DND-41 (cell line): ENCODE results near the gene PSENEN.

Experiments
- ATAC-seq: fragments of 200-7000 bp; cut with Tn5 transposase; 3 replicates; pipeline ENCODE4 v1.9.1; 2021; ENCODE audit warnings: low read depth; ENCODE audit not compliant: insufficient read depth
- DNase-seq: peaks from one replicate; pipeline ENCODE4 v3.0.0-alpha.2; 2020
- H2AFZ ChIP-seq: 2 replicates; pipeline ENCODE4 v1.6.0; 2012; ENCODE audit warnings: low read depth, low read length
- H3K27ac ChIP-seq: 2 replicates; pipeline ENCODE4 v1.5.1; 2012; ENCODE audit warnings: low read length, inconsistent platforms
- H3K27me3 ChIP-seq: fragments of 200-600 bp; sonication (generic); 2 replicates; pipeline ENCODE4 v1.6.0; 2012; ENCODE audit warnings: low read length, mild to moderate bottlenecking, inconsistent platforms; ENCODE audit not compliant: insufficient read depth, poor library complexity
- H3K36me3 ChIP-seq: 2 replicates; pipeline ENCODE4 v1.5.1; 2012; ENCODE audit warnings: low read length, inconsistent platforms; ENCODE audit not compliant: insufficient read depth
- H3K4me1 ChIP-seq: 2 replicates; pipeline ENCODE4 v1.5.1; 2012; ENCODE audit warnings: mild to moderate bottlenecking, low read length; ENCODE audit not compliant: insufficient read depth
- H3K4me2 ChIP-seq: 2 replicates; pipeline ENCODE4 v1.6.0; 2012; ENCODE audit warnings: mild to moderate bottlenecking, moderate library complexity, low read length, inconsistent platforms; ENCODE audit not compliant: insufficient read depth
- H3K4me3 ChIP-seq, 2 experiments: fragments of 200-600 bp in 1 of 2; shearing (Covaris generic) in 1 of 2; 2 replicates each; pipeline ENCODE4 v1.5.1; 2012 to 2016; ENCODE audit warnings: inconsistent platforms in 2 of 2, low read length in 2 of 2, mild to moderate bottlenecking in 2 of 2, low read depth in 1 of 2, moderate library complexity in 1 of 2
- H3K79me2 ChIP-seq: 2 replicates; pipeline ENCODE4 v1.6.0; 2012; ENCODE audit warnings: low read length, inconsistent platforms; ENCODE audit not compliant: insufficient read depth
- H3K9ac ChIP-seq: 2 replicates; pipeline ENCODE4 v1.6.0; 2012; ENCODE audit warnings: low read depth, mild to moderate bottlenecking, inconsistent platforms, low read length, moderate library complexity
- H3K9me3 ChIP-seq: 2 replicates; pipeline ENCODE4 v1.5.1; 2012; ENCODE audit warnings: low read length, moderate library complexity, mild to moderate bottlenecking, inconsistent platforms; ENCODE audit not compliant: insufficient read depth, severe bottlenecking
- H4K20me1 ChIP-seq: 2 replicates; pipeline ENCODE4 v1.6.0; 2012; ENCODE audit warnings: low read length; ENCODE audit not compliant: insufficient read depth
- EZH2 ChIP-seq: IDR thresholded peaks from 3 replicates; pipeline ENCODE4 v1.6.1; 2012; ENCODE audit warnings: borderline replicate concordance, low read depth, mild to moderate bottlenecking, moderate library complexity, low read length, inconsistent platforms; ENCODE audit not compliant: severe bottlenecking
- TF ChIP-seq, protein P1 (sequence below): IDR thresholded peaks from 2 replicates; pipeline ENCODE4 v1.5.1; 2012; ENCODE audit warnings: borderline replicate concordance, low read length, moderate library complexity, mild to moderate bottlenecking; ENCODE audit not compliant: poor library complexity, severe bottlenecking; ENCODE audit errors: extremely low read depth

PSENEN gene

GRCh38 chr19:35753634-35754369 is 8.4 kb downstream of the PSENEN start:
- H2AFZ ChIP-seq, result no peak overlapping the region
- no peak overlapping the region for H3K4me3 ChIP-seq
- DNase-seq, result no peak
- peaks cover 29% of the 10 kb centered on the region for H3K4me1 ChIP-seq
- H3K4me2 ChIP-seq, result no peak overlapping the region
- H3K9me3 ChIP-seq, result no peaks in the 10 kb centered on the region
- peaks cover 19% of the 10 kb centered on the region for H3K79me2 ChIP-seq
- H3K9ac ChIP-seq, result no peak overlapping the region
- TF ChIP-seq, protein P1, sequence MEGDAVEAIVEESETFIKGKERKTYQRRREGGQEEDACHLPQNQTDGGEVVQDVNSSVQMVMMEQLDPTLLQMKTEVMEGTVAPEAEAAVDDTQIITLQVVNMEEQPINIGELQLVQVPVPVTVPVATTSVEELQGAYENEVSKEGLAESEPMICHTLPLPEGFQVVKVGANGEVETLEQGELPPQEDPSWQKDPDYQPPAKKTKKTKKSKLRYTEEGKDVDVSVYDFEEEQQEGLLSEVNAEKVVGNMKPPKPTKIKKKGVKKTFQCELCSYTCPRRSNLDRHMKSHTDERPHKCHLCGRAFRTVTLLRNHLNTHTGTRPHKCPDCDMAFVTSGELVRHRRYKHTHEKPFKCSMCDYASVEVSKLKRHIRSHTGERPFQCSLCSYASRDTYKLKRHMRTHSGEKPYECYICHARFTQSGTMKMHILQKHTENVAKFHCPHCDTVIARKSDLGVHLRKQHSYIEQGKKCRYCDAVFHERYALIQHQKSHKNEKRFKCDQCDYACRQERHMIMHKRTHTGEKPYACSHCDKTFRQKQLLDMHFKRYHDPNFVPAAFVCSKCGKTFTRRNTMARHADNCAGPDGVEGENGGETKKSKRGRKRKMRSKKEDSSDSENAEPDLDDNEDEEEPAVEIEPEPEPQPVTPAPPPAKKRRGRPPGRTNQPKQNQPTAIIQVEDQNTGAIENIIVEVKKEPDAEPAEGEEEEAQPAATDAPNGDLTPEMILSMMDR, result no peak
- TF ChIP-seq EZH2, result no peak
- ATAC-seq, result no peak
- H3K27me3 ChIP-seq, result no peaks in the 10 kb centered on the region
- no peak overlapping the region for H3K27ac ChIP-seq
- H4K20me1 ChIP-seq, result peaks cover 7% of the 10 kb centered on the region
- H3K36me3 ChIP-seq, result peaks cover 24% of the 10 kb centered on the region

DNA sequence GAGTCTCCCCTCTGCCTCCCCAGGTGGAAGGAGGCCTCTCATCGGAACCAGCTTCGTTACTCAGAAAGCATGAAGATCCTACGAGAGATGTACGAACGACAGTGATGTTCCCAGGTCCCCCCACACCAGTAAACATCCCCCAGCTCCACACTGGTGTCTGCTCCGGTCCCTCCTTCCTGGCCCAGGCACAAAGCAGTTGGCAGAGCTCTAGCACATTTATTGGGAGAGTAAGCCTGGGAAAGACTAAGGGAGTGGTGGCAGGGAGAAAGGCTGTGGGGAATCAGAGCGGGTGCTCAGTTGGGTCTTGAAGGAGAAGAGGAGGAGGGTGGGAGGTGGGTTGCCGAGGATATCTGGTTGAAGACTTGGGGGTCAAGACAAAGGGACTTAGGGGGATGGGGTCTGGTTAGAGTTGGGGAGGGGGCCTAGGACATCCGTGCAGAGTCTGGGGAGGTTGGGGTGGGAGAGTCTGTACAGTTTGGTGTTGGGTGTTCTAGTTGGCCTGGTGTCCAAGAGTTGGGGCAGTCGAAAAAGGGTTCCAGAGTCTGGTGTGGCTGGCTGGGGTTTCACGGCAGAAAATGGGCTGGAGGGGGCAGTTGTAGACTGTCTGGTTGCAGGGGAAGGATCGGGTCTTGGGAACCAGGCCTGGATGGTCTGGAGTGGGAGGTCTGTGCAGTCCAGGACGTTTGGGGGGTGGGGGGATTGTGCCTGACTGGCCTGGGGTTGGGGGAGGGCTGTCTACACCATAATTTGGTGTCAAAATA is 9.1 kb downstream of the PSENEN start:
- no peak for TF ChIP-seq EZH2
- TF ChIP-seq, protein P1, result no peak
- Histone ChIP-seq H4K20me1 (peaks cover 15% of the 10 kb centered on the region), H3K9ac (no peak overlapping the region), H3K79me2 (peaks cover 21% of the 10 kb centered on the region), H2AFZ (no peak overlapping the region), H3K36me3 (peaks cover 30% of the 10 kb centered on the region), H3K4me1 (peaks cover 29% of the 10 kb centered on the region), H3K4me2 (no peak overlapping the region), H3K27me3 (no peaks in the 10 kb centered on the region), H3K27ac (no peak overlapping the region), H3K4me3 (no peak overlapping the region), H3K9me3 (no peaks in the 10 kb centered on the region)
- ATAC-seq, result no peak
- no peak for DNase-seq

GRCh38 chr19:35755131-35755549 is 9.7 kb downstream of the PSENEN start:
- no peak overlapping the region for H3K9ac ChIP-seq
- H4K20me1 ChIP-seq, result peaks cover 19% of the 10 kb centered on the region
- peaks cover 22% of the 10 kb centered on the region for H3K79me2 ChIP-seq
- H3K27me3 ChIP-seq, result no peaks in the 10 kb centered on the region
- no peak overlapping the region for H2AFZ ChIP-seq
- H3K4me2 ChIP-seq, result no peak overlapping the region
- DNase-seq (no peak), ATAC-seq (no peak)
- H3K4me1 ChIP-seq, result peaks cover 27% of the 10 kb centered on the region
- H3K9me3 ChIP-seq, result no peaks in the 10 kb centered on the region
- peaks cover 36% of the 10 kb centered on the region for H3K36me3 ChIP-seq
- no peak overlapping the region for H3K27ac ChIP-seq
- TF ChIP-seq EZH2, result no peak
- TF ChIP-seq, protein P1, result no peak
- H3K4me3 ChIP-seq, result no peak overlapping the region
